Placental epithelial cell (primary cell): ENCODE results near the gene ZNF318. TPM values are rescaled to one million over a fixed set of nuclear protein-coding genes. Genes with fewer than 3 reads are reported as not detected.

Experiments used
- small RNA-seq: library from RNA; depleted of rRNA; stranded (forward); fragments of <200 nt; gene quantifications from one replicate; pipeline ENCODE3, GENCODE V24; 2012
- total RNA-seq: library from RNA; depleted of rRNA; stranded (reverse); fragments of >200 nt; gene quantifications from 2 replicates; pipeline ENCODE4 v1.2.3, GENCODE V29; 2012

ZNF318 gene
- 20.8 and 25.6 TPM in 2 replicates for total RNA-seq

GRCh38 chr6:43369174-43370002, at the start of gene ZNF318:
ZNF318 (minus strand) TSS chr6:43369647; CDS start chr6:43369365, 282 bp downstream.

GRCh38 chr6:43308101-43308989, 61.1 kb downstream of the ZNF318 start, which contains the start of gene CRIP3:
CRIP3 (minus strand) TSS chr6:43308826; CDS start chr6:43308792, 34 bp downstream.

GRCh38 chr6:43297644-43298564, 71.5 kb downstream of the ZNF318 start, which contains the start of gene SLC22A7:
SLC22A7 (plus strand) TSS chr6:43298260; CDS start chr6:43298359, 99 bp downstream.

Small RNA genes within 50 kb of the gene (small RNA-seq; reads per million reads assigned to genes)
- not detected for gene AL590383.1
- gene RPL12P47, result not detected

Other genes starting within 250 kb of the ZNF318 start
- gene SRF, start 198.4 kb downstream of the ZNF318 start, total RNA-seq, result 11.8 and 34.7 TPM in 2 replicates
- gene CUL9, start 187.5 kb downstream of the ZNF318 start, total RNA-seq, result 32.0 and 40.4 TPM in 2 replicates
- gene DNPH1, start 140.2 kb downstream of the ZNF318 start, total RNA-seq, result 42.8 and 62.0 TPM in 2 replicates
- gene TTBK1, start 126.2 kb downstream of the ZNF318 start, total RNA-seq, result under 0.01 TPM in 1 of 2 replicates, not detected in the other
- gene SLC22A7, start 71.4 kb downstream of the ZNF318 start, total RNA-seq, result not detected in 2 replicates
- gene CRIP3, start 60.8 kb downstream of the ZNF318 start, total RNA-seq, result 2.4 TPM in 1 of 2 replicates, not detected in the other
- 24.0 and 28.3 TPM in 2 replicates for gene ABCC10, start 57.9 kb upstream of the ZNF318 start, total RNA-seq
- gene DLK2, start 85.9 kb upstream of the ZNF318 start, total RNA-seq, result 6.8 and 11.0 TPM in 2 replicates
- gene TJAP1, start 107.9 kb upstream of the ZNF318 start, total RNA-seq, result 19.0 and 19.6 TPM in 2 replicates
- 0.54 and 2.0 TPM in 2 replicates for gene LRRC73, start 140.7 kb upstream of the ZNF318 start, total RNA-seq
- gene YIPF3, start 147.3 kb upstream of the ZNF318 start, total RNA-seq, result 97.8 and 122 TPM in 2 replicates
- gene POLR1C, start 147.4 kb upstream of the ZNF318 start, total RNA-seq, result 23.9 and 27.7 TPM in 2 replicates
- gene XPO5, start 206.4 kb upstream of the ZNF318 start, total RNA-seq, result 21.2 and 27.8 TPM in 2 replicates
- gene POLH, start 206.5 kb upstream of the ZNF318 start, total RNA-seq, result 16.5 and 31.4 TPM in 2 replicates